ENCODE data around the gene CBFA2T2. TPM values are rescaled to one million over a fixed set of nuclear protein-coding genes. Genes with fewer than 3 reads are reported as not detected.

Gene CBFA2T2
- total and polyA plus RNA-seq, 10 of the 15 experiments (the other 5 are each of a cell fraction or from before 2014, with no cell fraction given), result 0.61 to 8.6 (median 5.5) TPM

GRCh38 chr20:33488201-33488600 is 1.7 kb upstream of the CBFA2T2 start:
- in situ Hi-C loops (cut with MboI), result no loop called here
- H3K79me2 ChIP-seq (ENCODE audit: control insufficient read depth, insufficient read depth, low read length), result peaks cover 10% of the 10 kb centered on the region
- FAIRE-seq, result no peak
- H3K9me3 ChIP-seq (replicated peaks; ENCODE audit: control insufficient read depth, insufficient read depth, low read length), result no peaks in the 10 kb centered on the region
- no TSS peak for BruUV-seq (replicated peaks)
- no peaks in the 10 kb centered on the region for H3K36me3 ChIP-seq (ENCODE audit: control insufficient read depth in 2 of 2, insufficient read depth in 2 of 2, low read length in 1 of 2)
- no peak for DNase-seq (ENCODE audit: low read depth, low spot score)
- ChIA-PET SMC1A (ENCODE audit: uncharacterized antibody, unreplicated experiment) (interaction anchor here (0.7 to 2.0 kb wide), 2 partner anchors 19 to 178 kb away, joined by 3 to 8 read pairs; partner anchors contain the start of gene ACTL10), CTCF (interaction anchor here (2.9 kb wide), 1 partner anchor 179 kb away, joined by 17 read pairs; the partner anchor contains the start of gene ACTL10), POLR2A (interaction anchor here (1.0 to 2.4 kb wide), 2 partner anchors 63 to 178 kb away, joined by 4 to 20 read pairs; partner anchors contain the start of gene ACTL10), RAD21 (ENCODE audit: unreplicated experiment) (interaction anchor here (0.6 to 2.5 kb wide), 3 partner anchors 49 to 289 kb away, joined by 3 to 21 read pairs (median 4); partner anchors contain the start of gene ACTL10)
- no peak overlapping the region for H3K4me2 ChIP-seq (ENCODE audit: control insufficient read depth, insufficient read depth)
- no peaks in the 10 kb centered on the region for H3K4me1 ChIP-seq (ENCODE audit: control insufficient read depth, insufficient read depth, low read length)
- intact Hi-C loops (cut with micrococcal nuclease; ENCODE audit: unreplicated experiment), result no loop called here
- H4K20me1 ChIP-seq (ENCODE audit: control insufficient read depth, insufficient read depth), result no peaks in the 10 kb centered on the region
- TF ChIP-seq TARDBP (IDR thresholded peaks at IDR 0.05; ENCODE audit: borderline replicate concordance) (no peak), HDAC6 (IDR thresholded peaks at IDR 0.05; ENCODE audit: unreplicated experiment) (no peak), SKIL (IDR thresholded peaks at IDR 0.05; ENCODE audit: low read depth, poor library complexity, severe bottlenecking) (no peak), SREBF1 (IDR thresholded peaks at IDR 0.05; ENCODE audit: low read length) (no peak)
- TF ChIP-seq, protein P1, sequence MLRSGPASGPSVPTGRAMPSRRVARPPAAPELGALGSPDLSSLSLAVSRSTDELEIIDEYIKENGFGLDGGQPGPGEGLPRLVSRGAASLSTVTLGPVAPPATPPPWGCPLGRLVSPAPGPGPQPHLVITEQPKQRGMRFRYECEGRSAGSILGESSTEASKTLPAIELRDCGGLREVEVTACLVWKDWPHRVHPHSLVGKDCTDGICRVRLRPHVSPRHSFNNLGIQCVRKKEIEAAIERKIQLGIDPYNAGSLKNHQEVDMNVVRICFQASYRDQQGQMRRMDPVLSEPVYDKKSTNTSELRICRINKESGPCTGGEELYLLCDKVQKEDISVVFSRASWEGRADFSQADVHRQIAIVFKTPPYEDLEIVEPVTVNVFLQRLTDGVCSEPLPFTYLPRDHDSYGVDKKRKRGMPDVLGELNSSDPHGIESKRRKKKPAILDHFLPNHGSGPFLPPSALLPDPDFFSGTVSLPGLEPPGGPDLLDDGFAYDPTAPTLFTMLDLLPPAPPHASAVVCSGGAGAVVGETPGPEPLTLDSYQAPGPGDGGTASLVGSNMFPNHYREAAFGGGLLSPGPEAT (IDR thresholded peaks at IDR 0.05; ENCODE audit: low read depth), result no peak
- WGBS (ENCODE audit: insufficient coverage, insufficient replicate concordance, low lambda C conversion rate, missing lambda C conversion rate), result 94% methylated on average over 10 of the region's 10 CpGs
- no peak overlapping the region for H3K4me3 ChIP-seq
- H3K27ac ChIP-seq (ENCODE audit: control insufficient read depth, insufficient read depth), result no peak overlapping the region
- no peaks in the 10 kb centered on the region for H3K27me3 ChIP-seq (replicated peaks in 1 of 2; ENCODE audit: control insufficient read depth in 2 of 2, insufficient read depth in 2 of 2, low read length in 1 of 2)
- ATAC-seq, result no peak
- no peak overlapping the region for H3K9ac ChIP-seq (ENCODE audit: control insufficient read depth, insufficient read depth, low read length)
- H2AFZ ChIP-seq (ENCODE audit: control insufficient read depth, low read depth, low read length), result no peak overlapping the region
